ENCODE results near the gene ST3GAL5.

The ST3GAL5 gene

DNA sequence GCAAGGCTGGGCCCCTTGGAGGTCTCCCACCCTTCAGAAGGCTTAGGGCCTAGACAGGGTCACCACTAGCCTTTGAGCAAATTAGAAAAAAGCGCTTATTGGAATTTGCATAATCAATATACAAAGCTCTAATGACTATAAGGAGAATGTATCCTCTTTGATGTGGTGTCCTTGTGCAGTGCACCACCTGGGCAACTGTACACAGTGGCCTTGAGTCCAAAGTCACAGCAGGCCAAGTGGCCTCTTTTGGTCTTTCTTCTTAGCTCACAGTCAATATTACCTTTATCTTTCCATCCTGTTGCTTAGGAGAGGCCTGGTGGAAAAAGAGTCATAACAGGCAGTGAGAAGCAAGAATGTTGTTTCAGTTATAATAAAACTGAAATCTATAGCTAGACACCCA lies 19.7 kb upstream of the ST3GAL5 start:
- TF ChIP-seq, protein P1, sequence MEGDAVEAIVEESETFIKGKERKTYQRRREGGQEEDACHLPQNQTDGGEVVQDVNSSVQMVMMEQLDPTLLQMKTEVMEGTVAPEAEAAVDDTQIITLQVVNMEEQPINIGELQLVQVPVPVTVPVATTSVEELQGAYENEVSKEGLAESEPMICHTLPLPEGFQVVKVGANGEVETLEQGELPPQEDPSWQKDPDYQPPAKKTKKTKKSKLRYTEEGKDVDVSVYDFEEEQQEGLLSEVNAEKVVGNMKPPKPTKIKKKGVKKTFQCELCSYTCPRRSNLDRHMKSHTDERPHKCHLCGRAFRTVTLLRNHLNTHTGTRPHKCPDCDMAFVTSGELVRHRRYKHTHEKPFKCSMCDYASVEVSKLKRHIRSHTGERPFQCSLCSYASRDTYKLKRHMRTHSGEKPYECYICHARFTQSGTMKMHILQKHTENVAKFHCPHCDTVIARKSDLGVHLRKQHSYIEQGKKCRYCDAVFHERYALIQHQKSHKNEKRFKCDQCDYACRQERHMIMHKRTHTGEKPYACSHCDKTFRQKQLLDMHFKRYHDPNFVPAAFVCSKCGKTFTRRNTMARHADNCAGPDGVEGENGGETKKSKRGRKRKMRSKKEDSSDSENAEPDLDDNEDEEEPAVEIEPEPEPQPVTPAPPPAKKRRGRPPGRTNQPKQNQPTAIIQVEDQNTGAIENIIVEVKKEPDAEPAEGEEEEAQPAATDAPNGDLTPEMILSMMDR (IDR thresholded peaks at IDR 0.05), result no peak
- no peak overlapping the region for H3K4me3 ChIP-seq
- no peak for DNase-seq (ENCODE audit: low spot score)
- no peak overlapping the region for H3K27ac ChIP-seq

DNA sequence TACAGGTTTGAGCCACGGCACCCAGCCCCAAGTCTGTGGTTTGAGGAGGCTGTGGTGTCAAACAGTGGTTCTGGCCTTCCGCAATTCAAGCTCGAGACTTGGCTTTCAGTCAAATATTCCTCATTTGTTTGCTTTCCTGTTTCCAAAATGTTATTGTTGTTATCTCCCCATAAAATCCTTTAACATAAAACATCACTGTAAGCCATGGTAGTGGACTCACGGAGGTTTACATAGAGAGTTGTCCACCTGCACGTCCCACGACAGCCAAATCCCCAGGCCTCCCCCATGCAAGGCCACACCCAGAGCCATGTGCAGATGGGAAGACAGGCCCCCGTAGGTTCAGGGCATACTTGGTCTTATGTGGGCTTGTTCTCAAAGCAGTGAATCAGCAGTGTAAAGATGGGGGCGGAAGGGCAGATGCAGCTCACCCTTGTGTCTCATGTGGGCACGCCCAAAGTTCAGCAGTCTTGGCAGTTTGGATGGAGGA lies 18.9 kb upstream of the ST3GAL5 start:
- Histone ChIP-seq H3K4me3 (no peak overlapping the region), H3K27ac (no peak overlapping the region)
- TF ChIP-seq, protein P1 (IDR thresholded peaks at IDR 0.05), result no peak
- DNase-seq (ENCODE audit: low spot score), result no peak

DNA sequence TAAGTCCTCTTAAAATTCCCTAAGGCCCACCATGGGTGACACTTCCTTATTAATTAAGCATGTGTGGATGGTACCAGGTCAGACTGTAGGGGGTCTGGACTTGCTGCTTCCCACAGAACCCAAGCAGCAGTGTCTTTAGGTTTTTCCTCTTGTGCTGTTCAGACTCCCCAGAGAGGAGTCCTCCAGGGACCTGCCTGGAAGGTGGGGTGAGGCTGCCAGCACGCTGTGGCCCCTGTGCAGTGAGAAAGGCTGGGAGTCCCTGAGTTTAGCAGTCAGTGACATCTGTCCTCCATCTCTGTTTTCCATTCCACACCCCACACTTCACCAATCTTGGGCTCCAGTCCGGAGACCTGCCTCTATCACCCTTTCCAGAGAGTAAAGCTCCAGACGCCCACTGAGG lies 18.0 kb upstream of the ST3GAL5 start:
- TF ChIP-seq, protein P1 (IDR thresholded peaks at IDR 0.05), result no peak
- Histone ChIP-seq H3K4me3 (no peak overlapping the region), H3K27ac (no peak overlapping the region)
- no peak for DNase-seq (ENCODE audit: low spot score)

DNA sequence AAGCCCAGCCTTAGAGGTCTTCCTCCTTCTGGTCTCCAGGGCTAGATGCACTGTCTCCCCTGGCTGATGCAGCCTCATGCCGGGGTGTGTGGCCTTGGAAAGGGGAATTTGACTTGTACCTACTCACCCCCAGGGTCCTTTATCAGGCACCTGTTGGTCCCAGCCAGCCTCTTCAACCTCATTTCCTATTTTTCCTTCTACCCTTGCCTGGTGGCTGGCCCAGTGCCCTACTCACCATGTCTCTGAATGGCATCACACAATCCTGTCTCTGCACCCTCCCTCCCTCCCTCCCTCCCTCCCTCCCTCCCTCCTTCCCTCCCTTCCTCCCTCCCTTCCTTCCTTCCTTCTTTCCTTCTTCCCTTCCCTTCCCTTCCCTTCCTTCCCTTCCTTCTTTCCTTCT lies 17.1 kb upstream of the ST3GAL5 start:
- Histone ChIP-seq H3K27ac (peak overlapping the region in 1 of 2 donors; percentile 52), H3K4me3 (no peak overlapping the region)
- DNase-seq (ENCODE audit: low spot score), result no peak
- TF ChIP-seq, protein P1 (IDR thresholded peaks at IDR 0.05), result no peak

DNA sequence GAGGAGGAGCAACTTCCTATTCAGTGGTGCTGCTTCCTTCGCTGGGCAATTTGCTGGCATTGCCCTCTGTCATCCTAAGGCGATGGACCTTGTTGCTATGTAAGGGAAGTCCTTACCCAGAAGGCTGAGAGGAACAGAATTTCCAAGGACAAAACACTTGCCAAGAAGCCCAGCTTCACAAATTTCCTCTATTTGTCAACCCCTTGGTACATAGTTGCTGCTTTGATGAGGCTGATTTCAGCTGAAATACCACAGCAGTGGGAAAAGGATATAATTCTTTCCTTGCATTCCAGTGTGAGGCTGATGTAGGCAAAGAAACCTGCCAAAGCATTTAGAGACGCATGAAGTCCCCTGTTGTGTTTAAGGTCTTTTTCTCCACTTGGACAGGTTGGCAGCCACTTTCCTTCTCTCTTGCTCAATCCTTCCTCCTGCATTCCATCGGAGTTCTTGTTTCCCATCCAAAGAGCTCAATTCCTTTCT lies 16.4 kb upstream of the ST3GAL5 start:
- peak overlapping the region in 1 of 2 donors; percentile 52 for H3K27ac ChIP-seq
- DNase-seq (ENCODE audit: low spot score), result no peak
- no peak overlapping the region for H3K4me3 ChIP-seq
- TF ChIP-seq, protein P1 (IDR thresholded peaks at IDR 0.05), result no peak

DNA sequence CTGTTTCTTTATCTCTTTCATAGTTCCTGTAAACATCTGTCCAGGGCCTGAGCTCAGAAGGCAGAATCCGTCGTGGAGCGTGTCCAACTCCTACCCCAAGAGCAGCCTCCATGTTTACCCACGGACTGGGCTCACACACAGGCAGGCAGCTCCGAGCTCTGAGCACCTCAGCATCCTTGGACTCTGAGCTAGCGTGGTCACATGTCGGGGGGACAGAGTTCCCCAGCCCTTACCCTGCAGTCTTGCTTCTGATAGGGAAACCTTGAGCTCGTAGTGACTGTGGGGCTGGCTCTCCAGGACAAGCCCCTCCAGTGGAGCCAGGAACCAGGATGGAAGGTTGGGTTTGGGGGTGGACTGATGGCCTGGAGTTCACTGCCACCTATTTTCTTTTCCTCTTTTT lies 15.1 kb upstream of the ST3GAL5 start:
- TF ChIP-seq, protein P1 (IDR thresholded peaks at IDR 0.05), result no peak
- no peak for DNase-seq (ENCODE audit: low spot score)
- Histone ChIP-seq H3K4me3 (no peak overlapping the region), H3K27ac (no peak overlapping the region)

DNA sequence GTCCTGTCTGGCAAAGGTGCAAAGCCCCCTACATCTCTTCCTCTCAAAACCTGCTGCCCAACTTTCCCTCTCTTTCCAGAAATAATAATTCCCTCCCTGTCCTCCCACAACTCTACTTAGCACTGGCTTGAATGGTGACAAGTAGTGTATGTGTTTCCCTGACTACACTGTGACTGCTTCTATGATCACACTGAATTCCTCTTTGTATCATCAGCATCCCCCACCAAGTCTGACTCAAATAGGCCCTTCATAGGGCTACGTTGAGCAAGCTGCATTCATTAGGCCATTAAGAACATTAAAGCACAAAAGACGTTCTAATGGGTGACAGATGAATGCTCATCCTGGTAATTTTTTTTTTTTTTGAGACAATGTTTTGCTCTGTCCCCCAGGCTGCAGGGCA lies 13.7 kb upstream of the ST3GAL5 start:
- no peak overlapping the region for H3K4me3 ChIP-seq
- TF ChIP-seq, protein P1 (IDR thresholded peaks at IDR 0.05), result no peak
- no peak overlapping the region for H3K27ac ChIP-seq
- no peak for DNase-seq (ENCODE audit: low spot score)

All from coronary artery (tissue), 2 donors.